GM21423 (cell line): ENCODE results near the gene C16orf54.
"Not testable (repeated sequence)": the region's sequence is repeated elsewhere in the genome, so short reads cannot be mapped to it uniquely, and the experiment has no call there.

Experiments
- ATAC-seq: cut with Tn5 transposase; IDR thresholded peaks from one replicate; pipeline ENCODE4 v1.9.1; 2021; ENCODE audit warnings: mild to moderate bottlenecking, moderate library complexity; ENCODE audit not compliant: unreplicated experiment

C16orf54 gene

GRCh38 chr16:29770250-29770929 lies 24.6 kb upstream of the C16orf54 start:
- no peak for ATAC-seq

- no peak for ATAC-seq
These were observed 23.7 kb upstream of the C16orf54 start for GRCh38 chr16:29769507-29769906.

DNA sequence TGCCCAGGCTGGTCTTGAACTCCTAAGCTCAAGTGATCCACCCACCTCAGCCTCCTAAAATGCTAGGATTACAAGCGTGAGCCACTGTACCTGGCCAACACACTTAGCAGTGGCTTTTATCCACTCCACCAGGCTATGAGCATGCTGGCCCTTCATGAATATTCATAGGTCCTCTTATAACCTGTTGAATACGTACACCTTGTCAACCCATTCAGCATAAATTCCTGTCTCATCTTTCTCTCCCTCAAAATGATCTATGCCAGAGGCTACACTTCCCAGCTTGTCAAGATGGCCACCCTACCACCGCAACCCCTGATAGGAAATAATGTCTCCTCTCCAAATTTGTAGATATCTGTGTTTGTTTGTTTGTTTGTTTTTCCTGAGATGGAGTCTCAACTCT lies 21.3 kb upstream of the C16orf54 start:
- ATAC-seq: no peak

DNA sequence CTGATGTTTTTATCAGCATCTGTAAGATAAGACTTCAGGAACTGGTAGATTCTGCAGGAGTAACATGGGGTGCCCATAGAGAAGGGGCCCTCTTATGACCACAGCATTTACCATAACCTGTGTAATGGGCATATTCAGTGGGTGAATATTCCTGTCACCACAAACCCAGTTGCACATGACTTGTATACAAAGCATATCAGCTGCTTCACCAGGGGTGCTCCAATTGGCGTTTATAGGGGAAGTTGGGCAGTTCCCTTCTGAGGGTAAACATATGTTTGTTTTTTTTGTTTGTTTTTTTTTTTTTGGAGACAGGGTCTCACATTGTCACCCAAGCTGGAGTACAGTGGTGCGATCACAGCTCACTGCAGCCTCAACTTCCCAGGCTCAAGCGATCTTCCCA lies 20.8 kb upstream of the C16orf54 start:
- no peak for ATAC-seq

GRCh38 chr16:29765167-29766032 lies 19.6 kb upstream of the C16orf54 start:
- no peak for ATAC-seq

DNA sequence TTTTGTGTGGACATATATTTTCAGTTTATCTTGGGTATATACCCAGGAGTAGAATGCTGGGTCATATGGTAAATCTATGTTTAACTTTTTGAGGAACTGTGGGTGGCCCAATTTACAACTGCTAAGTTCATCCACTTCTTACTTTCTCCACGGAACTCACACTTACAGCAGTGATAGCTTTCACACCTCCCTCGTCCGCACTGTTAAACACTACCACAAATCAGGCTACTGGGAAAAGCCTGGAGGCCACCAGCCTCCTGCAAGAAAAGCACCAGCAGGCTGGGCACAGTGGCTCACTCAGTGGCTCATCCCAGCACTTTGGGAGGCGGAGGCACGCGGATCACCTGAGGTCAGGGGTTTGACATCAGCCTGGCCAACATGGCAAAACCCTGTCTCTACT lies 17.5 kb upstream of the C16orf54 start:
- no peak for ATAC-seq

DNA sequence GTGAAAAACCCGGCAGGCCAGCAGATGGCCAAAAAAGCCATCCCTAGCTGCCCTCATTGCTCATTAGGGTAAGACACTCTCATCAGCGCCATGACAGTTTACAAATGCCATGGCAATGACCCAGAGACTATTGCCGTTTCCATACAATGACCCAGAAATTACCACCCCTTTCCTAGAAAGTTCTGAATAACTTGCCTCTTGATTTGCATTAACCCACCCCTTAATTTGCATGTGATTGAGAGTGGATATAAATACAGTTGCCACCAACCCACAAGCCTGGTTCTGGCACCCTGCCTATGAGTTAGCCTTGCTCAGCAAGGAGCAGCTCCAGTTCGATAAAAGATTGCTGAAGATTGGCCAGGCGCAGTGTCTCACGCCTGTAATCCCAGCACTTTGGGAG lies 16.1 kb upstream of the C16orf54 start:
- no peak for ATAC-seq

DNA sequence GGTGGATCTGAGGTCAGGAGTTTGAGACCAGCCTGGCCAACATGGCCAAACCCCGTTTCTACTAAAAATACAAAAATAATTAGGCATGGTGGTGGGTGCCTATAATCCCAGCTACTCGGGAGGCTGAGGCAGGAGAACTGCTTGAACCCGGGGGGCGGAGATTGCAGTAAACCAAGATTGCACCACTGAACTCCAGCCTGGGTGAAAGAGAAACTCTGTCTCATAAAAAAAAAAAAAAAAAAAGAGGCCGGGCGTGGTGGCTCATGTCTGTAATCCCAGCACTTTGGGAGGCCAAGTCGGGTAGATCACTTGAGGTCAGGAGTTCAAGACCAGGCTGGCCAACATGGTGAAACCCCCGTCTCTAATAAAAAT lies 15.5 kb upstream of the C16orf54 start:
- not testable (repeated sequence) for ATAC-seq

DNA sequence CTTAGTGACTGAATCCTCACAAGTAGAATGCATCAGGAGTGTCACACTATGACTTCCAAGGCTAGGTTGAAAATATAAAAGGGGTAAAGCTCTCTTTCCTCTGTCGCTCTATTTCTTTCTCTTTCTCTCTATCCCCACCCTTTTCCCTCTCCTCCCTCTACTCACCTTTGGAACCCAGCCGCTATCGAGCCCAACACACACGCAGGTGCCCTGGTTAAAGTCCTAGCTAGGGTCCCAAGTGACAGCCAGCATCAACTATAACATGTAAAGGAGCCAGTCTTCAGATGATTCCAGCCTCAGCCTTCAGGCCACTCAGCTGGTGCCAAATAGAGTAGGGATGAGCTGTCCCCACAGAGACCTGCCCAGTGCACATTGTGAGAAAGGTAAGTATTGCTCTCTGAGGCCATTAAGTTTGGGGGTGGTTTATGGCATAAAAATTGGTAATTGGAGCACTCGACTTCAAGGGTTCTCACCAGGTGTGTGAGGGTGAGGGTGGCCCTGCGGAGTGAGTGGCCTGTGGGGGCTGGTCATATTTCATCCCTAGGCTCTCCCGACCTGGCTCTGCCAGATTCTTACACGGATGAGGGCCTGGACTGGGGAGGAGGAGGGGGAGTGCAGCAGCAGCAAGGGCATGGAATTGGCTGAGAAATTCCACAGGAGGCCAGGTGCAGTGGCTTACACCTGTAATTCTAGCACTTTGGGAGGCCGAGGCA lies 14.9 kb upstream of the C16orf54 start:
- ATAC-seq: no peak

DNA sequence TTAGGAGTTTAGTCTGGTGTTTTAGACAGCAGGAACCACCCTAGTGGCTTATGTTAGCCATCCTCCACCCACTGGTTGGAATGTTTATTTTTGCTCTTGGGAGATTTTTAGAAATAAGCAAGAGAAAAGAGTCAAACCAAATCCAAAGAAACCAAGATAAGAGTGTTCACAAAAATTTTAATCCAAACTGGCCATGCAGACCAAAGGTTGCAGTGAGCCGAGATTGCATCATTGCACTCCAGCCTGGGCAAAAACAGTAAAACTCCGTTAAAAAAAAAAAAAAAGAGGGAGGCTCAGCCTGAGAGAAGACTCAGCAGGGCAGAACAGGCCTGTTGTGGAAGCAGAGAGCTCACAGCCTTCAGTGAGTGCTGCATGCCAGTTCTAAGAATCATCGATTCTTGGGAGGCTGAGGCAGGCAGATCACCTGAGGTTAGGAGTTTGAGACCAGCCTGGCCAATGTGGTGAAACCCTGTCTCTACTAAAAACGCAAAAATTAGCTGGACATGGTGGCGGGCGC lies 12.2 kb upstream of the C16orf54 start:
- ATAC-seq: no peak

DNA sequence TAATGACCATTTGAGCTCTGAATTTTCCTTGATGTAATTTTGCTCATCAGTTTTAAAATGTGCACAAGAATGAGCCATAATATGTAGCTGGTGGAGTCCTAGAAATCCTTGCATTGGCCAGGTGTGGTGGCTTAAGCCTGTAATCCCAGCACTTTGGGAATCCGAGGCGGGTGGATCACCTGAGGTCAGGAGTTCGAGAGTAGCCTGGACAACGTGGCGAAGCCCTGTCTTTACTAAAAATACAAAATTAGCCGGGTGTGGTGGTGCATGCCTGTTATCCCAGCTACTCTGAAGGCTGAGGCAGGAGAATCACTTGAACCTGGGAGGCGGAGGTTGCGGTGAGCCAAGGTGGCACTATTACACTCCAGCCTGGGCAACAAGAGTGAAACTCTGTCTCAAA lies 11.3 kb upstream of the C16orf54 start:
- ATAC-seq: not testable (repeated sequence)

DNA sequence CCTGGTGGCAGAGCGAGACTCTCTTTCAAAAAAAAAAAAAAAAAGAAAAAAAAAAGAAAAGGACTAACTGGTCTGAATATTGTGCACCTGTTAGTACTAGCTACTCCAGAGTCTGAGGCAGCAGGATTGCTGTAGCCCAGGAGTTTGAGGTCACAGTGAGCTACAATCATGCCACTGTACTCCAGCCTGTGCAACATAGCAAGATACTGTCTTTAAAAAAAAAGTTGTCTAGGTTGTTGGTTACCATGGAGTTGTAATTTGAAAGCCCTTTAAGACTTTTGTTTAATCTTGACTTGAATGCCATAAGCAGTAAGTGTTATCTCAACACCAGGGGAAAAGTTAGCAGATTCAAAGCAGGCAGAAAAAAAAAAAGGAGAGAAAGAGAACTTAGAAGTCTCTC lies 10.9 kb upstream of the C16orf54 start:
- ATAC-seq: no peak

GRCh38 chr16:29753516-29753915 lies 7.7 kb upstream of the C16orf54 start:
- ATAC-seq: no peak

- not testable (repeated sequence) for ATAC-seq
These were observed 3.0 kb upstream of the C16orf54 start for GRCh38 chr16:29748760-29749149.

DNA sequence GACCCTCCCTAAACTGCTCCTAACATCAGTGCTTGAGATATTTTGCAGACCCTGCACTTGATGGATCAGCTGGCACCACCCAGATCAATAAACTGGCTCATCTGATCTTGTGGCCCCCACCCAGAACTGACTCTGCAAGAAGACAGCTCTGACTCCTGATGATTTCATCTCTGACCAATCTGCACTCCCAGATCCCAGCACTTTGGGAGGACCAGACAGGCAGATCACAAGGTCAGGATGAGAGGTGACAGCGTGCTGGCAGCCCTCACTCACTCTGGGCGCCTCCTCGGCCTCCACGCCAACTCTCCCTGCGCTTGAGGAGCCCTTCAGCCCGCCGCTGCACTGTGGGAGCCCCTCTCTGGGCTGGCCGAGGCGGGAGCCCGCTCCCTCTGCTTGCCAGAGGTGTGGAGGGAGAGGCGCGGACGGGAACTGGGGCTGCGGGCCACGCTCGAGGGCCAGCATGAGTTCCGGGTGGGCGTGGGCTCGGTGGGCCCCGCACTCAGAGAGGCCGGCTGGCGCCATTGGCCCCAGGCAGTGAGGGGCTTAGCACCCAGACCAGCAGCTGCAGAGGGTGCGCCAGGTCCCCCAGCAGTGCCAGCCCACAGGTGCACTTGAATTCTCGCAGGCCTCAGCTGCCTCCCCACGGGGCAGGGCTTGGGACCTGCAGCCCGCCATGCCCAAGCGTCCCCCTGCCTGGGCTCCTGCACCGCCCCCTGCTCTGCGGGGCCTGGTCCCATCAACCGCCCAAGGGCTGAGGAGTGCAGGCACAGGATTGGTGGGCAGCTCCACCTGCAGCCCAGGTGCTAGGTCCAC lies 2.4 kb upstream of the C16orf54 start:
- ATAC-seq: no peak

DNA sequence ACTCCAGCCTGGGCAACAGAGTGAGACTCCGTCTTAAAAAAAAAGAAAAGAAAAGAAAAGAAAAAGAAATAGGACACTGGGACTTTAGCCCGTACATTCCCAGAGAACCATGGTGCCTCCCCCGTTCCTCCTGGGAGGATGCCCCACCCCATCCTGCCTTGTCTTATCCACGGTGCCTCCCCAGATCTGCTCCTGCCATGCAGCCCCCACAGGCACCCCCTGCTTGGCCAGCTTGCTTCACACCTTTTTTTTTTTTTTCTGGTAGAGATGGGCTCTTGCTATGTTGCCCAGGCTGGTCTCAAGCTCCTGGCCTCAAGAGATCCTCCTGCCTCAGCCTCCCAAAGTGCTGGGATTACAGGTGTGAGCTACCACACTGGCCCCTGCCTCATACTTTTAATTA lies 728 bp upstream of the C16orf54 start:
- ATAC-seq: not testable (repeated sequence)

DNA sequence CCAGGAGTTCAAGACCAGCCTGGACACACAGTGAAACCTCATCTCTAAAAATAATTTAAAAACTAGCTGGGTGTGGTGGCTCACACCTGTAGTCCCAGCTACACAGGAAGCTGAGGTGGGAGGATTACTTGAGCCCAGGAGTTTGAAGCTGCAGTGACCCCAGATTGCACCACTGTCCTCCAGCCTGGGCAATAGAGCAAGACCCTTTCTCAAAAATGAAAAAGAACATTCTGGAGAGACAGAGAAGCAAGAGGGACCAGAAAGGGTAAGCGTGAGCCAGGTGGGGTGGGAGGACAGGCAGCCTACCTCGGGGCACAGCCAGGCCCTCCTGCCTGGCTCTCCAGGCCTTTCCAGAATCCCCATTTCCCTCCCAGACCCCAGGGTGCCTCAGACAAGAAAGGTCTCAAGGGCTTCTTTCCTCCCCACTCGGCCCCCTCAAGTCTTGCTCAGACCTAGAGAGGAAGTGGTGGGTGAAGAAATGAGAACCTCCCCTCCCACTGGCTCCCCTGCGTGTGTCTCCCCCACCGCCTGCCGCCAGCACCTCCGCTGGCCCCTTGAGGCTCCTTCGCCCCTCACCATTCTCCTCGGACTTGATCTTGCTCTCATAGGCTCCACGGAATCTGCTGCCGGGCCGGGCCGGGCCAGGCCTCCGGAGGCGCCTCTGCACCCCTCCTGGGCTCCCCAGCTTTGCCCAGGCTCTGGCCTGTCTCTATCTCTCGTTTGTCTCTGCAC lies 503 bp downstream of the C16orf54 start:
- peak; percentile 38 for ATAC-seq

- ATAC-seq: no peak
These were observed 1.2 kb downstream of the C16orf54 start for GRCh38 chr16:29744541-29745101.

DNA sequence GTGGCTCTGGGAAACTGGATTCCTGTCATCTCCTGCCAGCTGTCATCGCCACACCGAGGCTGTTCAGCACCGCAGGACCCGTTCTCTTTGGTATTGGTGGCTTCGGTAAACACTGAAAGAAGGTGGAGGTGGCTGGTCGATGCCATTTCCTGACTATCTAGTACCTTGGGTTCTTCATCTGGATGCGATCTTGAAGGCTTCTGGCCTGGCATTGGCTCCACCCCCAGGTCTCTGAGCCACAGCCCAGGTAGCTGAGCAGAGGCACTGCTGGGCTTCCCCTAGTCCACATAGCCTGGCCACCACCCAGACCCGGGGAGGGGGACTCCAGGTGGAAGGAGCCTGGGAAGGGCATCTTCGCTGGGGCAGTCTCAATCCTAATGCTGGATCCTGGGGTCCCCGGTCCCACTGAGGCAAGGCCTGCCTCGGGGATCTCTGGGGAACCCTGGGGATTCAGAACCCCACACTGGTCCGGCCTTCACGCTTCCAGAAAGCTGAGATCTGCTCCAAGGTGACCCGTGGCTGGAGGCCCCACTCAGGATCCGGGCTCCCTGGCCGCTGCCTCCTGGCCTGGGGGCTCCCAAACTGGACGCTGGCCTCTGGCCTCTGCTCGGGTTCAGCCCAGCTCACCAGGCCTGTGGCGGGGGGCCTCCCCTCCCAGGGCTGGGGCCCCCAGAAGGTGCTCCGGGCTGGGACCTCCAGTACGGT lies 1.8 kb downstream of the C16orf54 start:
- ATAC-seq: no peak
